Esophagus muscularis mucosa (tissue), 3 donors: ENCODE measurements around the gene PKMYT1.

ENCODE experiments used
- POLR2A ChIP-seq: fragments of 450-650 bp; IDR thresholded peaks from one replicate; pipeline ENCODE4 v1.6.1; 2017; ENCODE audit warnings: antibody characterized with exemption, moderate library complexity, mild to moderate bottlenecking, low read depth
- POLR2AphosphoS5 ChIP-seq, 2 donors: sonication (generic); formaldehyde crosslinking; IDR thresholded peaks; one replicate each; pipeline ENCODE4 v1.6.1; 2017; ENCODE audit warnings: antibody characterized with exemption in 2 of 2
- TF ChIP-seq, protein P1 (sequence below), 3 experiments: fragments of 200-600 bp in 2 of 3; fragments of 450-650 bp in 1 of 3; sonication (generic) in 2 of 3; IDR thresholded peaks; one replicate each; pipeline ENCODE4 v1.5.1; 2017 to 2019; ENCODE audit warnings: antibody characterized with exemption in 3 of 3, mild to moderate bottlenecking in 2 of 3, moderate library complexity in 1 of 3

- TF ChIP-seq, protein P1, sequence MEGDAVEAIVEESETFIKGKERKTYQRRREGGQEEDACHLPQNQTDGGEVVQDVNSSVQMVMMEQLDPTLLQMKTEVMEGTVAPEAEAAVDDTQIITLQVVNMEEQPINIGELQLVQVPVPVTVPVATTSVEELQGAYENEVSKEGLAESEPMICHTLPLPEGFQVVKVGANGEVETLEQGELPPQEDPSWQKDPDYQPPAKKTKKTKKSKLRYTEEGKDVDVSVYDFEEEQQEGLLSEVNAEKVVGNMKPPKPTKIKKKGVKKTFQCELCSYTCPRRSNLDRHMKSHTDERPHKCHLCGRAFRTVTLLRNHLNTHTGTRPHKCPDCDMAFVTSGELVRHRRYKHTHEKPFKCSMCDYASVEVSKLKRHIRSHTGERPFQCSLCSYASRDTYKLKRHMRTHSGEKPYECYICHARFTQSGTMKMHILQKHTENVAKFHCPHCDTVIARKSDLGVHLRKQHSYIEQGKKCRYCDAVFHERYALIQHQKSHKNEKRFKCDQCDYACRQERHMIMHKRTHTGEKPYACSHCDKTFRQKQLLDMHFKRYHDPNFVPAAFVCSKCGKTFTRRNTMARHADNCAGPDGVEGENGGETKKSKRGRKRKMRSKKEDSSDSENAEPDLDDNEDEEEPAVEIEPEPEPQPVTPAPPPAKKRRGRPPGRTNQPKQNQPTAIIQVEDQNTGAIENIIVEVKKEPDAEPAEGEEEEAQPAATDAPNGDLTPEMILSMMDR (IDR thresholded peaks at IDR 0.05), result no peak
- TF ChIP-seq POLR2A, result no peak
- TF ChIP-seq POLR2AphosphoS5 (IDR thresholded peaks at IDR 0.05), result no peak
Observed at GRCh38 chr16:3013491-3013951, 33.3 kb upstream of the PKMYT1 start.
